Peyer's patch (tissue), 4 donors: ENCODE results near the gene TLK2.

Experiments
- POLR2A ChIP-seq, 2 donors: fragments of 450-650 bp; IDR thresholded peaks; one replicate each; pipeline ENCODE4 v1.5.1; 2017; ENCODE audit warnings: antibody characterized with exemption in 2 of 2, mild to moderate bottlenecking in 2 of 2, moderate library complexity in 2 of 2
- TF ChIP-seq, protein P1 (sequence below), 6 experiments: fragments of 450-650 bp in 4 of 6; fragments of 200-600 bp in 2 of 6; sonication (generic) in 1 of 6; IDR thresholded peaks; one replicate each; pipeline ENCODE4 v1.5.1; 2017 to 2019; ENCODE audit warnings: antibody characterized with exemption in 6 of 6, mild to moderate bottlenecking in 3 of 6, moderate library complexity in 1 of 6

DNA sequence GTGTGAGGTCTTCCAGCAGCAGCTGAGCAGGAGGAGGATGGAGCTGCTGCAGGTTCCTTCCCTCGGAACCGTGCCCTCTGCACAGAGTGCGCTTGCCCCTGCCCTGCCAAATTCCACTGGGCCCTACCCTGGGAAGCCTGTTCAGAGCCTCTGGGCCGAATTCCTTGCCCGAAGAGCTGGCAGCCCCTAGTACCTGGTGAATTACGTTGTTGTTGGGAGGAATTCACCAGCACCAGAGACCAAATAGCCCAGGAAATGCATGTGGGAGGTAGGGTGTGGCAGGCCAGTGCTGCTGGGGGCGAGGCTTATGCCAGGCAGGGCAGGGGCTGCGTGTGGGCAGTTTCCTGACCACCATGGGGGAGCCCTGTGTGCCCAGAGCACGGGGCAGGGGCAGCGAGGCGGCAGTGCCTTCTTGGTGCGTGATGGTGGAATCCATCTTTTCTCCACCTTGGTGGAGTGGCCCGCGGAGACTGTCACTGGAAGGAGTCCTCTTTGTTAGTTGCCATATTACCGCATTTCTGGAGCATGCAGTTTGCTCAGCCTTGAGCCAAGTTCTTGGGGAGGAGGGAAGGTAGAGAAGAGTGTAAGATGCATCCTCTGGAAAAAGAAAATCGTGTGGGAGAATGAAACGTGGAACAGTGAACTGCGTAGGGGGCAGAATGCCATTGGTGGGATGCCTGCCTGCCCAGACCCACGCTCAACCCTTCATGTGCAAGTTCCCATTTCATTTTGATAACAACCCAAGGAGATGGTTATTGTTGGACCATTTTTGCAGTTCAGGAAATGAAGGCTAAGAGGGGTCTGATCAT is 151.1 kb downstream of the TLK2 start:
- TF ChIP-seq, protein P1, sequence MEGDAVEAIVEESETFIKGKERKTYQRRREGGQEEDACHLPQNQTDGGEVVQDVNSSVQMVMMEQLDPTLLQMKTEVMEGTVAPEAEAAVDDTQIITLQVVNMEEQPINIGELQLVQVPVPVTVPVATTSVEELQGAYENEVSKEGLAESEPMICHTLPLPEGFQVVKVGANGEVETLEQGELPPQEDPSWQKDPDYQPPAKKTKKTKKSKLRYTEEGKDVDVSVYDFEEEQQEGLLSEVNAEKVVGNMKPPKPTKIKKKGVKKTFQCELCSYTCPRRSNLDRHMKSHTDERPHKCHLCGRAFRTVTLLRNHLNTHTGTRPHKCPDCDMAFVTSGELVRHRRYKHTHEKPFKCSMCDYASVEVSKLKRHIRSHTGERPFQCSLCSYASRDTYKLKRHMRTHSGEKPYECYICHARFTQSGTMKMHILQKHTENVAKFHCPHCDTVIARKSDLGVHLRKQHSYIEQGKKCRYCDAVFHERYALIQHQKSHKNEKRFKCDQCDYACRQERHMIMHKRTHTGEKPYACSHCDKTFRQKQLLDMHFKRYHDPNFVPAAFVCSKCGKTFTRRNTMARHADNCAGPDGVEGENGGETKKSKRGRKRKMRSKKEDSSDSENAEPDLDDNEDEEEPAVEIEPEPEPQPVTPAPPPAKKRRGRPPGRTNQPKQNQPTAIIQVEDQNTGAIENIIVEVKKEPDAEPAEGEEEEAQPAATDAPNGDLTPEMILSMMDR (IDR thresholded peaks at IDR 0.05), result no peak
- no peak for TF ChIP-seq POLR2A (IDR thresholded peaks at IDR 0.05)
